WTC11 (cell line): ENCODE results near the gene KY. TPM values are rescaled to one million over a fixed set of nuclear protein-coding genes. Genes with fewer than 3 reads are reported as not detected.

Experiments used
- ATAC-seq: fragments of 200-7000 bp; cut with Tn5 transposase; 2 replicates; pipeline ENCODE4 v1.10.0; 2021; ENCODE audit warnings: mild to moderate bottlenecking, moderate library complexity
- CTCF ChIA-PET: fragments of 300-600 bp; sonication (Branson Sonifier 250); formaldehyde crosslinking; loops from one replicate; lab custom pipeline; 2021; ENCODE audit warnings: antibody characterized with exemption; lab: Charles Lee
- POLR2A ChIA-PET: fragments of 350-600 bp; sonication (Branson Sonifier 250); formaldehyde crosslinking; loops from one replicate; lab custom pipeline; 2021; ENCODE audit warnings: antibody characterized with exemption; lab: Charles Lee
- DNase-seq: peaks from one replicate; pipeline ENCODE4 v3.0.0; 2021; ENCODE audit warnings: low spot score
- H3K27ac Mint-ChIP-seq: 2 replicates; pipeline ENCODE4 v1.8.0; 2021; ENCODE audit warnings: mixed read lengths
- H3K27me3 Mint-ChIP-seq: 2 replicates; pipeline ENCODE4 v1.8.0; 2021; ENCODE audit warnings: low read depth, mild to moderate bottlenecking, moderate library complexity, mixed read lengths
- H3K36me3 Mint-ChIP-seq: 2 replicates; pipeline ENCODE4 v1.8.0; 2021; ENCODE audit warnings: mixed read lengths
- H3K4me1 Mint-ChIP-seq: 2 replicates; pipeline ENCODE4 v1.8.0; 2022; ENCODE audit warnings: mixed read lengths
- H3K4me3 Mint-ChIP-seq: 2 replicates; pipeline ENCODE4 v1.8.0; 2021; ENCODE audit warnings: mild to moderate bottlenecking, moderate library complexity, mixed read lengths
- H3K9me3 Mint-ChIP-seq: 2 replicates; pipeline ENCODE4 v1.8.0; 2021; ENCODE audit warnings: mixed read lengths
- CBFB ChIP-seq: sonication (generic); formaldehyde crosslinking; IDR thresholded peaks from 2 replicates; pipeline ENCODE4 v1.8.1; 2022; ENCODE audit warnings: mild to moderate bottlenecking, low read depth, missing genetic modification reagents
- CREM ChIP-seq: sonication (generic); formaldehyde crosslinking; IDR thresholded peaks from 2 replicates; pipeline ENCODE4 v1.8.1; 2022; ENCODE audit warnings: mild to moderate bottlenecking, missing genetic modification reagents, moderate library complexity
- ELF4 ChIP-seq: sonication (generic); formaldehyde crosslinking; IDR thresholded peaks from 2 replicates; pipeline ENCODE4 v1.8.1; 2022; ENCODE audit warnings: low read depth, mild to moderate bottlenecking, moderate library complexity, missing genetic modification reagents
- FOXP4 ChIP-seq: sonication (generic); formaldehyde crosslinking; IDR thresholded peaks from 2 replicates; pipeline ENCODE4 v1.8.0; 2022; ENCODE audit warnings: mild to moderate bottlenecking, missing genetic modification reagents
- GTF2I ChIP-seq: fragments of 250-450 bp; sonication (Bioruptor Pico); conservative IDR thresholded peaks from 2 replicates; pipeline ENCODE4 v1.4.0; 2021; ENCODE audit warnings: mild to moderate bottlenecking
- HMGA2 ChIP-seq: fragments of 250-450 bp; sonication (Bioruptor Pico); IDR thresholded peaks from 2 replicates; pipeline ENCODE4 v1.4.0; 2021; ENCODE audit warnings: mild to moderate bottlenecking, moderate library complexity
- JAZF1 ChIP-seq: fragments of 250-450 bp; sonication (Bioruptor Pico); IDR thresholded peaks from 2 replicates; pipeline ENCODE4 v1.9.0; 2021; ENCODE audit warnings: moderate library complexity, mild to moderate bottlenecking, inconsistent platforms
- JUN ChIP-seq: sonication (generic); formaldehyde crosslinking; IDR thresholded peaks from 2 replicates; pipeline ENCODE4 v1.8.0; 2023; ENCODE audit warnings: mild to moderate bottlenecking, missing genetic modification reagents
- MXD4 ChIP-seq: fragments of 250-450 bp; sonication (Bioruptor Pico); IDR thresholded peaks from 2 replicates; pipeline ENCODE4 v1.8.0; 2021; ENCODE audit warnings: mild to moderate bottlenecking, moderate library complexity, borderline replicate concordance
- ZNF121 ChIP-seq: sonication (generic); formaldehyde crosslinking; IDR thresholded peaks from 2 replicates; pipeline ENCODE4 v1.8.0; 2023; ENCODE audit warnings: missing genetic modification reagents
- ZNF138 ChIP-seq: sonication (generic); formaldehyde crosslinking; conservative IDR thresholded peaks from 2 replicates; pipeline ENCODE4 v1.8.1; 2022; ENCODE audit warnings: mild to moderate bottlenecking, moderate library complexity, missing genetic modification reagents
- ZNF416 ChIP-seq: fragments of 250-450 bp; sonication (Bioruptor Pico); IDR thresholded peaks from 2 replicates; pipeline ENCODE4 v1.9.0; 2021; ENCODE audit warnings: mild to moderate bottlenecking, inconsistent platforms
- total RNA-seq: library from RNA; stranded (reverse); gene quantifications from 3 replicates; pipeline ENCODE4 v1.2.3, GENCODE V29; 2021
- TF ChIP-seq, protein P1 (sequence below): sonication (generic); formaldehyde crosslinking; IDR thresholded peaks from 2 replicates; pipeline ENCODE4 v1.8.1; 2023; ENCODE audit warnings: mild to moderate bottlenecking, moderate library complexity, missing genetic modification reagents
- TF ChIP-seq, protein P2 (sequence below): fragments of 250-450 bp; sonication (Bioruptor Pico); IDR thresholded peaks from 2 replicates; pipeline ENCODE4 v1.9.0; 2021; ENCODE audit warnings: mild to moderate bottlenecking
- TF ChIP-seq, protein P3 (sequence below): sonication (generic); formaldehyde crosslinking; IDR thresholded peaks from 2 replicates; pipeline ENCODE4 v1.8.1; 2023; ENCODE audit warnings: mild to moderate bottlenecking, missing genetic modification reagents, borderline replicate concordance
- TF ChIP-seq, protein P4 (sequence below): fragments of 200-600 bp; IDR thresholded peaks from 2 replicates; pipeline ENCODE4 v1.8.0; 2022; ENCODE audit warnings: antibody characterized with exemption
- TF ChIP-seq, protein P5 (sequence below): sonication (generic); formaldehyde crosslinking; conservative IDR thresholded peaks from 2 replicates; pipeline ENCODE4 v1.8.1; 2022; ENCODE audit warnings: mild to moderate bottlenecking, missing genetic modification reagents

KY gene
- total RNA-seq, 1 experiment from 2014 or later: not detected

GRCh38 chr3:134687642-134688041 is 36.8 kb upstream of the KY start (continued):
- TF ChIP-seq, protein P1, sequence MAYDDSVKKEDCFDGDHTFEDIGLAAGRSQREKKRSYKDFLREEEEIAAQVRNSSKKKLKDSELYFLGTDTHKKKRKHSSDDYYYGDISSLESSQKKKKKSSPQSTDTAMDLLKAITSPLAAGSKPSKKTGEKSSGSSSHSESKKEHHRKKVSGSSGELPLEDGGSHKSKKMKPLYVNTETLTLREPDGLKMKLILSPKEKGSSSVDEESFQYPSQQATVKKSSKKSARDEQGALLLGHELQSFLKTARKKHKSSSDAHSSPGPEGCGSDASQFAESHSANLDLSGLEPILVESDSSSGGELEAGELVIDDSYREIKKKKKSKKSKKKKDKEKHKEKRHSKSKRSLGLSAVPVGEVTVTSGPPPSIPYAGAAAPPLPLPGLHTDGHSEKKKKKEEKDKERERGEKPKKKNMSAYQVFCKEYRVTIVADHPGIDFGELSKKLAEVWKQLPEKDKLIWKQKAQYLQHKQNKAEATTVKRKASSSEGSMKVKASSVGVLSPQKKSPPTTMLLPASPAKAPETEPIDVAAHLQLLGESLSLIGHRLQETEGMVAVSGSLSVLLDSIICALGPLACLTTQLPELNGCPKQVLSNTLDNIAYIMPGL (CRISPR knock-in tag): no peak

- ChIA-PET POLR2A (no interaction called here), CTCF (interaction anchor here (4.3 kb wide), 1 partner anchor 9 kb away, joined by 34 read pairs; no protein-coding TSS in a partner anchor)
- H3K9me3 Mint-ChIP-seq: no peaks in the 10 kb centered on the region
- DNase-seq (no peak), ATAC-seq (no peak)
- no peak overlapping the region for H3K4me3 Mint-ChIP-seq
- H3K27me3 Mint-ChIP-seq: peaks cover 3% of the 10 kb centered on the region; the same call in 1 of the 2 replicates
- H3K4me1 Mint-ChIP-seq: peaks cover 7% of the 10 kb centered on the region; the same call in 1 of the 2 replicates
- TF ChIP-seq CBFB: no peak
- TF ChIP-seq, protein P2, sequence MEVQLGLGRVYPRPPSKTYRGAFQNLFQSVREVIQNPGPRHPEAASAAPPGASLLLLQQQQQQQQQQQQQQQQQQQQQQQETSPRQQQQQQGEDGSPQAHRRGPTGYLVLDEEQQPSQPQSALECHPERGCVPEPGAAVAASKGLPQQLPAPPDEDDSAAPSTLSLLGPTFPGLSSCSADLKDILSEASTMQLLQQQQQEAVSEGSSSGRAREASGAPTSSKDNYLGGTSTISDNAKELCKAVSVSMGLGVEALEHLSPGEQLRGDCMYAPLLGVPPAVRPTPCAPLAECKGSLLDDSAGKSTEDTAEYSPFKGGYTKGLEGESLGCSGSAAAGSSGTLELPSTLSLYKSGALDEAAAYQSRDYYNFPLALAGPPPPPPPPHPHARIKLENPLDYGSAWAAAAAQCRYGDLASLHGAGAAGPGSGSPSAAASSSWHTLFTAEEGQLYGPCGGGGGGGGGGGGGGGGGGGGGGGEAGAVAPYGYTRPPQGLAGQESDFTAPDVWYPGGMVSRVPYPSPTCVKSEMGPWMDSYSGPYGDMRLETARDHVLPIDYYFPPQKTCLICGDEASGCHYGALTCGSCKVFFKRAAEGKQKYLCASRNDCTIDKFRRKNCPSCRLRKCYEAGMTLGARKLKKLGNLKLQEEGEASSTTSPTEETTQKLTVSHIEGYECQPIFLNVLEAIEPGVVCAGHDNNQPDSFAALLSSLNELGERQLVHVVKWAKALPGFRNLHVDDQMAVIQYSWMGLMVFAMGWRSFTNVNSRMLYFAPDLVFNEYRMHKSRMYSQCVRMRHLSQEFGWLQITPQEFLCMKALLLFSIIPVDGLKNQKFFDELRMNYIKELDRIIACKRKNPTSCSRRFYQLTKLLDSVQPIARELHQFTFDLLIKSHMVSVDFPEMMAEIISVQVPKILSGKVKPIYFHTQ: no peak
- TF ChIP-seq JAZF1 (CRISPR knock-in tag): no peak
- no peak for TF ChIP-seq GTF2I (CRISPR knock-in tag)
- no peak for TF ChIP-seq ZNF416
- no peak for TF ChIP-seq ELF4 (CRISPR knock-in tag)
- no peak for TF ChIP-seq FOXP4 (CRISPR knock-in tag)
- TF ChIP-seq MXD4: no peak
- no peak overlapping the region for H3K27ac Mint-ChIP-seq
- no peaks in the 10 kb centered on the region for H3K36me3 Mint-ChIP-seq
Measured at GRCh38 chr3:134685929-134686802, 35.3 kb upstream of the KY start.

DNA sequence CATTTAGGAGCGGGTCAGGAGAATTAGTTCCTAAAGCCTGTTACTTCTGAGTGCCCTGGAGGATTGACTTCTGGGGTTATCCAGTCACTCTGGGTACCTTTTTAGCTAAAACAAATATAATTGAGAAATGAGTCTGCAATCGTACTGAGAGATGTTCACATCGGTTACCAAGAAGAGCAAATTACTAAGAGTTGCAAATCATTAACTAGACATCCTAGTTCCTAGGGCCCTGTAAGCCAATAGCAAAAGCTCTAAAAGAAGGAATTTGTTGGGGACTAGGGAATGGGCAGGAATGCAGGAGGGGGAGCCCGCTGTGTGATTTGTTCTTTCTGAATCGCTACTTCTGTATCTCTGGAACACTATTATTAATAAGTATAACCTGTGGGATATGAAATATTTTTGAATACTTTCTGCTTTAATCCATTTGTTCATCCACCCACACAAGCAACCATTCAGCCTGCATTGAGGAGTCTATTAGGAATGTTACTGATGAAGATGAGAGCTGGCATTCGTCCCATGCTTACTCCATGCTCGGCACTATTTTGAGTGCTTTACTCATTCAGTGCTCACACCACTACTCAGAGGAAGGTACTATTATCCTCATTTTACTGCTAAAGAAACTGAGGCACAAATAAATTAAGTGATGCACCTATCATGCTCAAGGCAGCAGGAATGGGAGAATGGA is 31.5 kb upstream of the KY start:
- POLR2A ChIA-PET: no interaction called here
- H3K27me3 Mint-ChIP-seq: peaks cover 4% of the 10 kb centered on the region
- TF ChIP-seq ZNF138: no peak
- TF ChIP-seq JUN (CRISPR knock-in tag): no peak
- TF ChIP-seq, protein P3, sequence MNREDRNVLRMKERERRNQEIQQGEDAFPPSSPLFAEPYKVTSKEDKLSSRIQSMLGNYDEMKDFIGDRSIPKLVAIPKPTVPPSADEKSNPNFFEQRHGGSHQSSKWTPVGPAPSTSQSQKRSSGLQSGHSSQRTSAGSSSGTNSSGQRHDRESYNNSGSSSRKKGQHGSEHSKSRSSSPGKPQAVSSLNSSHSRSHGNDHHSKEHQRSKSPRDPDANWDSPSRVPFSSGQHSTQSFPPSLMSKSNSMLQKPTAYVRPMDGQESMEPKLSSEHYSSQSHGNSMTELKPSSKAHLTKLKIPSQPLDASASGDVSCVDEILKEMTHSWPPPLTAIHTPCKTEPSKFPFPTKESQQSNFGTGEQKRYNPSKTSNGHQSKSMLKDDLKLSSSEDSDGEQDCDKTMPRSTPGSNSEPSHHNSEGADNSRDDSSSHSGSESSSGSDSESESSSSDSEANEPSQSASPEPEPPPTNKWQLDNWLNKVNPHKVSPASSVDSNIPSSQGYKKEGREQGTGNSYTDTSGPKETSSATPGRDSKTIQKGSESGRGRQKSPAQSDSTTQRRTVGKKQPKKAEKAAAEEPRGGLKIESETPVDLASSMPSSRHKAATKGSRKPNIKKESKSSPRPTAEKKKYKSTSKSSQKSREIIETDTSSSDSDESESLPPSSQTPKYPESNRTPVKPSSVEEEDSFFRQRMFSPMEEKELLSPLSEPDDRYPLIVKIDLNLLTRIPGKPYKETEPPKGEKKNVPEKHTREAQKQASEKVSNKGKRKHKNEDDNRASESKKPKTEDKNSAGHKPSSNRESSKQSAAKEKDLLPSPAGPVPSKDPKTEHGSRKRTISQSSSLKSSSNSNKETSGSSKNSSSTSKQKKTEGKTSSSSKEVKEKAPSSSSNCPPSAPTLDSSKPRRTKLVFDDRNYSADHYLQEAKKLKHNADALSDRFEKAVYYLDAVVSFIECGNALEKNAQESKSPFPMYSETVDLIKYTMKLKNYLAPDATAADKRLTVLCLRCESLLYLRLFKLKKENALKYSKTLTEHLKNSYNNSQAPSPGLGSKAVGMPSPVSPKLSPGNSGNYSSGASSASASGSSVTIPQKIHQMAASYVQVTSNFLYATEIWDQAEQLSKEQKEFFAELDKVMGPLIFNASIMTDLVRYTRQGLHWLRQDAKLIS (CRISPR knock-in tag): no peak
- TF ChIP-seq ZNF121 (CRISPR knock-in tag): no peak
- TF ChIP-seq HMGA2 (CRISPR knock-in tag): no peak
- TF ChIP-seq, protein P4, sequence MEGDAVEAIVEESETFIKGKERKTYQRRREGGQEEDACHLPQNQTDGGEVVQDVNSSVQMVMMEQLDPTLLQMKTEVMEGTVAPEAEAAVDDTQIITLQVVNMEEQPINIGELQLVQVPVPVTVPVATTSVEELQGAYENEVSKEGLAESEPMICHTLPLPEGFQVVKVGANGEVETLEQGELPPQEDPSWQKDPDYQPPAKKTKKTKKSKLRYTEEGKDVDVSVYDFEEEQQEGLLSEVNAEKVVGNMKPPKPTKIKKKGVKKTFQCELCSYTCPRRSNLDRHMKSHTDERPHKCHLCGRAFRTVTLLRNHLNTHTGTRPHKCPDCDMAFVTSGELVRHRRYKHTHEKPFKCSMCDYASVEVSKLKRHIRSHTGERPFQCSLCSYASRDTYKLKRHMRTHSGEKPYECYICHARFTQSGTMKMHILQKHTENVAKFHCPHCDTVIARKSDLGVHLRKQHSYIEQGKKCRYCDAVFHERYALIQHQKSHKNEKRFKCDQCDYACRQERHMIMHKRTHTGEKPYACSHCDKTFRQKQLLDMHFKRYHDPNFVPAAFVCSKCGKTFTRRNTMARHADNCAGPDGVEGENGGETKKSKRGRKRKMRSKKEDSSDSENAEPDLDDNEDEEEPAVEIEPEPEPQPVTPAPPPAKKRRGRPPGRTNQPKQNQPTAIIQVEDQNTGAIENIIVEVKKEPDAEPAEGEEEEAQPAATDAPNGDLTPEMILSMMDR: no peak
- TF ChIP-seq, protein P5, sequence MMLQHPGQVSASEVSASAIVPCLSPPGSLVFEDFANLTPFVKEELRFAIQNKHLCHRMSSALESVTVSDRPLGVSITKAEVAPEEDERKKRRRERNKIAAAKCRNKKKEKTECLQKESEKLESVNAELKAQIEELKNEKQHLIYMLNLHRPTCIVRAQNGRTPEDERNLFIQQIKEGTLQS (CRISPR knock-in tag): no peak
- TF ChIP-seq CREM (CRISPR knock-in tag): no peak

More for the DNA sequence above, 31.5 kb upstream of the KY start:
- ATAC-seq (no peak), DNase-seq (no peak)
- Mint-ChIP-seq H3K36me3 (no peaks in the 10 kb centered on the region), H3K4me1 (peaks cover 7% of the 10 kb centered on the region; the same call in 1 of the 2 replicates), H3K9me3 (no peaks in the 10 kb centered on the region), H3K4me3 (no peak overlapping the region), H3K27ac (no peak overlapping the region)
- CTCF ChIA-PET: interaction anchor here (1.0 to 1.5 kb wide), 3 partner anchors 68 to 82 kb away, joined by 3 to 5 read pairs (median 4); no protein-coding TSS in a partner anchor
